SK-N-SH treated with all-trans-retinoic acid at 6 μM for 48 hours (cell line): Measurements from ENCODE around the gene SLC37A1.

Source experiments
- ATAC-seq: fragments of 200-7000 bp; cut with Tn5 transposase; 3 replicates; pipeline ENCODE4 v1.9.1; 2020; ENCODE audit warnings: mild to moderate bottlenecking, moderate library complexity
- ARNTL ChIP-seq: fragments of 450-650 bp; formaldehyde crosslinking; IDR thresholded peaks from 2 replicates; pipeline ENCODE4 v1.5.0; 2020; ENCODE audit warnings: low read depth, mild to moderate bottlenecking, moderate library complexity, borderline replicate concordance
- BACH2 ChIP-seq: fragments of 250-450 bp; sonication (Bioruptor Pico); IDR thresholded peaks from 2 replicates; pipeline ENCODE4 v1.9.0; 2021; ENCODE audit warnings: mild to moderate bottlenecking, borderline replicate concordance
- CSDC2 ChIP-seq: fragments of 250-450 bp; sonication (Bioruptor Pico); IDR thresholded peaks from 2 replicates; pipeline ENCODE4 v1.5.0; 2020; ENCODE audit warnings: mild to moderate bottlenecking, moderate library complexity
- CSRNP3 ChIP-seq: fragments of 250-450 bp; sonication (Bioruptor Pico); IDR thresholded peaks from 2 replicates; pipeline ENCODE4 v1.5.1; 2021; ENCODE audit warnings: mild to moderate bottlenecking, moderate library complexity
- GLIS3 ChIP-seq: fragments of 250-450 bp; sonication (Bioruptor Pico); IDR thresholded peaks from 2 replicates; pipeline ENCODE4 v1.5.0; 2020; ENCODE audit warnings: mild to moderate bottlenecking, moderate library complexity
- ISL1 ChIP-seq: fragments of 250-450 bp; sonication (Bioruptor Pico); IDR thresholded peaks from 2 replicates; pipeline ENCODE4 v2.1.2; 2022; ENCODE audit warnings: mild to moderate bottlenecking, moderate library complexity
- OSR1 ChIP-seq: fragments of 250-450 bp; sonication (Bioruptor Pico); IDR thresholded peaks from 2 replicates; pipeline ENCODE4 v1.8.0; 2022; ENCODE audit warnings: moderate library complexity, mild to moderate bottlenecking, inconsistent platforms
- PPARA ChIP-seq: fragments of 250-450 bp; sonication (Bioruptor Pico); IDR thresholded peaks from 2 replicates; pipeline ENCODE4 v1.5.0; 2020; ENCODE audit warnings: mild to moderate bottlenecking, borderline replicate concordance
- RARB ChIP-seq: fragments of 250-450 bp; sonication (Bioruptor Pico); IDR thresholded peaks from 2 replicates; pipeline ENCODE4 v1.8.0; 2021; ENCODE audit warnings: mild to moderate bottlenecking, moderate library complexity
- SNAI2 ChIP-seq: fragments of 250-450 bp; sonication (Bioruptor Pico); IDR thresholded peaks from 2 replicates; pipeline ENCODE4 v1.5.0; 2020; ENCODE audit warnings: mild to moderate bottlenecking, moderate library complexity
- TCF4 ChIP-seq: fragments of 250-450 bp; sonication (Bioruptor Pico); IDR thresholded peaks from 2 replicates; pipeline ENCODE4 v1.8.0; 2021; ENCODE audit warnings: mild to moderate bottlenecking, moderate library complexity, borderline replicate concordance
- TOX ChIP-seq: fragments of 250-450 bp; sonication (Bioruptor Pico); IDR thresholded peaks from 2 replicates; pipeline ENCODE4 v1.8.0; 2021; ENCODE audit warnings: mild to moderate bottlenecking, moderate library complexity, borderline replicate concordance
- ZC3H10 ChIP-seq: fragments of 250-450 bp; sonication (Bioruptor Pico); IDR thresholded peaks from 2 replicates; pipeline ENCODE4 v1.5.1; 2021; ENCODE audit warnings: mild to moderate bottlenecking, moderate library complexity
- ZFP3 ChIP-seq: fragments of 250-450 bp; sonication (Bioruptor Pico); IDR thresholded peaks from 2 replicates; pipeline ENCODE4 v1.5.0; 2020; ENCODE audit warnings: mild to moderate bottlenecking, moderate library complexity
- ZFP30 ChIP-seq: fragments of 450-650 bp; formaldehyde crosslinking; IDR thresholded peaks from 2 replicates; pipeline ENCODE4 v1.5.0; 2022; ENCODE audit warnings: mild to moderate bottlenecking, moderate library complexity
- ZNF565 ChIP-seq: fragments of 450-650 bp; formaldehyde crosslinking; conservative IDR thresholded peaks from 2 replicates; pipeline ENCODE4 v1.5.0; 2020; ENCODE audit warnings: low read depth, mild to moderate bottlenecking, moderate library complexity
- ZNF70 ChIP-seq: fragments of 450-650 bp; formaldehyde crosslinking; IDR thresholded peaks from 2 replicates; pipeline ENCODE4 v1.5.0; 2020; ENCODE audit warnings: mild to moderate bottlenecking, moderate library complexity
- ZNF8 ChIP-seq: fragments of 450-650 bp; formaldehyde crosslinking; IDR thresholded peaks from 2 replicates; pipeline ENCODE4 v1.5.0; 2020; ENCODE audit warnings: mild to moderate bottlenecking, moderate library complexity
- TF ChIP-seq, protein P1 (sequence below): fragments of 250-450 bp; sonication (Bioruptor Pico); IDR thresholded peaks from 2 replicates; pipeline ENCODE4 v1.8.0; 2020; ENCODE audit warnings: mild to moderate bottlenecking, moderate library complexity, borderline replicate concordance
- TF ChIP-seq, protein P2 (sequence below): fragments of 250-450 bp; sonication (Bioruptor Pico); IDR thresholded peaks from 2 replicates; pipeline ENCODE4 v1.5.1; 2020; ENCODE audit warnings: low read depth, mild to moderate bottlenecking, moderate library complexity
- TF ChIP-seq, protein P3 (sequence below): fragments of 250-450 bp; sonication (Bioruptor Pico); IDR thresholded peaks from 2 replicates; pipeline ENCODE4 v1.8.0; 2021; ENCODE audit warnings: low read depth, mild to moderate bottlenecking, moderate library complexity, borderline replicate concordance

SLC37A1 gene

DNA sequence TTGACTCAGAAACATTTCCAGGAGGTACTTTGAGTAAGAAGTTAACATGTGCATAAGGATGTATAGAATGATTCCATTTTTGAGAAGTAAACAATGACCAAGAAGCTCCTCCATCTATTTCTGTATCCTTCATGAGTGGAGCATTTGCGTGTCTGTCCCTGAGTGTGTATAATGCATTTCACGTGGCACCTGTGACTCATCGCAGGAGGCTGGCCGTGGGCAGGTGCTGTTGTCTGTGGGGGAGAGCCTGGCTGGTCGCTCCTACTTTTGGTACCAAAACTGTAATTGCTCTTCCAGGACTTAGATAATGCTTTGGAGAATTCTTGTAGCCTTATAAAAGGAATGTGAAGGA lies 16.5 kb downstream of the SLC37A1 start:
- no peak for TF ChIP-seq PPARA (CRISPR knock-in tag)
- no peak for TF ChIP-seq OSR1
- no peak for TF ChIP-seq SNAI2
- no peak for TF ChIP-seq BACH2 (CRISPR knock-in tag)
- TF ChIP-seq ZNF70 = no peak
- TF ChIP-seq ZFP3 = no peak
- TF ChIP-seq, all 23 proteins: peak for 0
- no peak for ATAC-seq

DNA sequence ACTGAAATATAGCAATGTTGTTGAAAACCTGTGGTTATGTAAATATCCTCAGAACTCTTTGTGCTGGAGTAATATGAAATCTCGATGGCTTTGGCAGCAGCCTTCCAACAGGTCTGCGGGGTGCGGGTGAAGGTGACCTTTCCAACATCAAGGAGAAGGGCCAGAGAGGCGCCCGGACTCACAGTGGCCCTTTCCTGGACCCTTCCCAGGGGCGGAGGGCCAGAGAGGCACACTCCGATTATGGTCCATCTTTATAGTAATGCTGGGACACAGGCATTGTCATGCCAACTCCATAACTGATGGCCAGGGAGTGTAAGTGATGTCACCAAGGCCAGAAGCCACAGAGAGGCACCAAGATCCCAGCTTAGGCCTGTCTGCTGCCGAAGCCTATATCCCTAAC lies 18.1 kb downstream of the SLC37A1 start:
- ATAC-seq = no peak
- TF ChIP-seq ZNF8 (CRISPR knock-in tag) (no peak), CSDC2 (CRISPR knock-in tag) (no peak), RARB (CRISPR knock-in tag) (no peak), ZFP30 (CRISPR knock-in tag) (no peak), BACH2 (CRISPR knock-in tag) (no peak), ZC3H10 (CRISPR knock-in tag) (no peak), TOX (no peak), TCF4 (no peak), ARNTL (CRISPR knock-in tag) (no peak), GLIS3 (CRISPR knock-in tag) (no peak), ZNF565 (CRISPR knock-in tag) (no peak)
- TF ChIP-seq, protein P1, sequence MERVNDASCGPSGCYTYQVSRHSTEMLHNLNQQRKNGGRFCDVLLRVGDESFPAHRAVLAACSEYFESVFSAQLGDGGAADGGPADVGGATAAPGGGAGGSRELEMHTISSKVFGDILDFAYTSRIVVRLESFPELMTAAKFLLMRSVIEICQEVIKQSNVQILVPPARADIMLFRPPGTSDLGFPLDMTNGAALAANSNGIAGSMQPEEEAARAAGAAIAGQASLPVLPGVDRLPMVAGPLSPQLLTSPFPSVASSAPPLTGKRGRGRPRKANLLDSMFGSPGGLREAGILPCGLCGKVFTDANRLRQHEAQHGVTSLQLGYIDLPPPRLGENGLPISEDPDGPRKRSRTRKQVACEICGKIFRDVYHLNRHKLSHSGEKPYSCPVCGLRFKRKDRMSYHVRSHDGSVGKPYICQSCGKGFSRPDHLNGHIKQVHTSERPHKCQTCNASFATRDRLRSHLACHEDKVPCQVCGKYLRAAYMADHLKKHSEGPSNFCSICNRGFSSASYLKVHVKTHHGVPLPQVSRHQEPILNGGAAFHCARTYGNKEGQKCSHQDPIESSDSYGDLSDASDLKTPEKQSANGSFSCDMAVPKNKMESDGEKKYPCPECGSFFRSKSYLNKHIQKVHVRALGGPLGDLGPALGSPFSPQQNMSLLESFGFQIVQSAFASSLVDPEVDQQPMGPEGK (CRISPR knock-in tag) = no peak
- TF ChIP-seq, protein P2, sequence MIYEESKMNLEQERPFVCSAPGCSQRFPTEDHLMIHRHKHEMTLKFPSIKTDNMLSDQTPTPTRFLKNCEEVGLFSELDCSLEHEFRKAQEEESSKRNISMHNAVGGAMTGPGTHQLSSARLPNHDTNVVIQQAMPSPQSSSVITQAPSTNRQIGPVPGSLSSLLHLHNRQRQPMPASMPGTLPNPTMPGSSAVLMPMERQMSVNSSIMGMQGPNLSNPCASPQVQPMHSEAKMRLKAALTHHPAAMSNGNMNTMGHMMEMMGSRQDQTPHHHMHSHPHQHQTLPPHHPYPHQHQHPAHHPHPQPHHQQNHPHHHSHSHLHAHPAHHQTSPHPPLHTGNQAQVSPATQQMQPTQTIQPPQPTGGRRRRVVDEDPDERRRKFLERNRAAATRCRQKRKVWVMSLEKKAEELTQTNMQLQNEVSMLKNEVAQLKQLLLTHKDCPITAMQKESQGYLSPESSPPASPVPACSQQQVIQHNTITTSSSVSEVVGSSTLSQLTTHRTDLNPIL = no peak
- TF ChIP-seq, protein P3, sequence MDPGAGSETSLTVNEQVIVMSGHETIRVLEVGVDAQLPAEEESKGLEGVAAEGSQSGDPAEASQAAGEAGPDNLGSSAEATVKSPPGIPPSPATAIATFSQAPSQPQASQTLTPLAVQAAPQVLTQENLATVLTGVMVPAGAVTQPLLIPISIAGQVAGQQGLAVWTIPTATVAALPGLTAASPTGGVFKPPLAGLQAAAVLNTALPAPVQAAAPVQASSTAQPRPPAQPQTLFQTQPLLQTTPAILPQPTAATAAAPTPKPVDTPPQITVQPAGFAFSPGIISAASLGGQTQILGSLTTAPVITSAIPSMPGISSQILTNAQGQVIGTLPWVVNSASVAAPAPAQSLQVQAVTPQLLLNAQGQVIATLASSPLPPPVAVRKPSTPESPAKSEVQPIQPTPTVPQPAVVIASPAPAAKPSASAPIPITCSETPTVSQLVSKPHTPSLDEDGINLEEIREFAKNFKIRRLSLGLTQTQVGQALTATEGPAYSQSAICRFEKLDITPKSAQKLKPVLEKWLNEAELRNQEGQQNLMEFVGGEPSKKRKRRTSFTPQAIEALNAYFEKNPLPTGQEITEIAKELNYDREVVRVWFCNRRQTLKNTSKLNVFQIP (CRISPR knock-in tag) = no peak

GRCh38 chr21:42532466-42533181 lies 19.0 kb downstream of the SLC37A1 start:
- ATAC-seq = no peak
- TF ChIP-seq ARNTL (CRISPR knock-in tag) (no peak), GLIS3 (CRISPR knock-in tag) (no peak), ZNF565 (CRISPR knock-in tag) (no peak), RARB (CRISPR knock-in tag) (no peak), SNAI2 (no peak), BACH2 (CRISPR knock-in tag) (no peak), ISL1 (CRISPR knock-in tag) (no peak), CSDC2 (CRISPR knock-in tag) (no peak), CSRNP3 (no peak), ZNF8 (CRISPR knock-in tag) (no peak), ZFP3 (no peak), PPARA (CRISPR knock-in tag) (no peak), ZC3H10 (CRISPR knock-in tag) (no peak), OSR1 (no peak)
- TF ChIP-seq, protein P2 = no peak
